Parathyroid adenoma (tissue), 2 donors: ENCODE measurements around the gene RER1.

Experiments
- H2AFZ ChIP-seq: fragments of 300-600 bp; sonication (generic); one replicate; pipeline ENCODE4 v1.7.0; 2017; ENCODE audit warnings: antibody characterized with exemption, mild to moderate bottlenecking
- H3K27ac ChIP-seq: fragments of 300-600 bp; sonication (generic); one replicate; pipeline ENCODE4 v1.7.0; 2017
- H3K27me3 ChIP-seq: fragments of 300-600 bp; sonication (generic); one replicate; pipeline ENCODE4 v1.7.0; 2017; ENCODE audit warnings: low read length; ENCODE audit not compliant: control insufficient read depth, insufficient read depth
- H3K36me3 ChIP-seq: fragments of 300-600 bp; sonication (generic); one replicate; pipeline ENCODE4 v1.7.0; 2017; ENCODE audit warnings: low read length; ENCODE audit not compliant: control insufficient read depth, insufficient read depth
- H3K4me1 ChIP-seq: fragments of 300-600 bp; sonication (generic); one replicate; pipeline ENCODE4 v1.7.0; 2017; ENCODE audit warnings: control low read depth
- H3K4me2 ChIP-seq: fragments of 300-600 bp; sonication (generic); one replicate; pipeline ENCODE4 v1.7.0; 2017; ENCODE audit warnings: low read length
- H3K4me3 ChIP-seq: fragments of 300-600 bp; sonication (generic); one replicate; pipeline ENCODE4 v1.7.0; 2017; ENCODE audit warnings: low read depth, low read length
- H3K79me2 ChIP-seq: fragments of 300-600 bp; sonication (generic); one replicate; pipeline ENCODE4 v1.7.0; 2017; ENCODE audit warnings: control low read depth
- H3K9ac ChIP-seq: fragments of 300-600 bp; sonication (generic); one replicate; pipeline ENCODE4 v1.7.0; 2017; ENCODE audit warnings: mild to moderate bottlenecking
- H3K9me3 ChIP-seq: fragments of 300-600 bp; sonication (generic); one replicate; pipeline ENCODE4 v1.7.0; 2017; ENCODE audit warnings: low read length; ENCODE audit not compliant: control insufficient read depth
- CTCF ChIP-seq: fragments of 300-600 bp; sonication (generic); IDR thresholded peaks from one replicate; pipeline ENCODE4 v1.7.0; 2017; ENCODE audit warnings: antibody characterized with exemption, mild to moderate bottlenecking
- donor health status: primary hyperparathyroidism.

The RER1 gene

GRCh38 chr1:2356911-2357845 is 34.5 kb upstream of the RER1 start:
- H3K4me3 ChIP-seq = no peak overlapping the region
- H3K27ac ChIP-seq = no peak overlapping the region
- no peaks in the 10 kb centered on the region for H3K79me2 ChIP-seq
- H3K27me3 ChIP-seq = no peaks in the 10 kb centered on the region
- no peak overlapping the region for H3K9ac ChIP-seq
- no peaks in the 10 kb centered on the region for H3K36me3 ChIP-seq
- no peak overlapping the region for H3K4me2 ChIP-seq
- no peaks in the 10 kb centered on the region for H3K4me1 ChIP-seq
- H3K9me3 ChIP-seq = no peaks in the 10 kb centered on the region
- no peak for TF ChIP-seq CTCF
- no peak overlapping the region for H2AFZ ChIP-seq

DNA sequence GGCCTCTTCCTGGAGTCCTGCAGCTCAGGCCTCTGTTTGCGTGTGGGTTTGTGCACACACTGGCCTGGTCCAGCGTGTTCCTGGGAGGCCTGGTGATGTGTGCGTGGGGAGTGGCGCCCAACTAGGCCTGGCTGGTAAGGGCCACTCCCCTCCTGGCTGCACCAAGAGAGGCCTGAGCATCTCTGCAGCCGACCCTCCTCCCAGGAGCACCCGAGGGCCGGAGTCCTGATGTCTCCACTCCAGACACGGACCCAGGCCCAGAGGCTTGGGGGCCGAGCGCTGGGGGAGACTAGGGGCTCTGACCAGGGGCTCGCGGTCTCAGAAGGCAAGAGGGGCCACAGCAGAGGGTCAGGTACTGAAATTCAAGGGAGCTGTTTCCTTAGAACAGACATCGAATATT is 33.6 kb upstream of the RER1 start:
- no peak overlapping the region for H3K27ac ChIP-seq
- H3K9me3 ChIP-seq = no peaks in the 10 kb centered on the region
- no peak overlapping the region for H3K4me2 ChIP-seq
- no peaks in the 10 kb centered on the region for H3K27me3 ChIP-seq
- no peak overlapping the region for H2AFZ ChIP-seq
- H3K4me1 ChIP-seq = no peaks in the 10 kb centered on the region
- no peak for TF ChIP-seq CTCF
- H3K79me2 ChIP-seq = no peaks in the 10 kb centered on the region
- H3K36me3 ChIP-seq = no peaks in the 10 kb centered on the region
- no peak overlapping the region for H3K9ac ChIP-seq
- no peak overlapping the region for H3K4me3 ChIP-seq

DNA sequence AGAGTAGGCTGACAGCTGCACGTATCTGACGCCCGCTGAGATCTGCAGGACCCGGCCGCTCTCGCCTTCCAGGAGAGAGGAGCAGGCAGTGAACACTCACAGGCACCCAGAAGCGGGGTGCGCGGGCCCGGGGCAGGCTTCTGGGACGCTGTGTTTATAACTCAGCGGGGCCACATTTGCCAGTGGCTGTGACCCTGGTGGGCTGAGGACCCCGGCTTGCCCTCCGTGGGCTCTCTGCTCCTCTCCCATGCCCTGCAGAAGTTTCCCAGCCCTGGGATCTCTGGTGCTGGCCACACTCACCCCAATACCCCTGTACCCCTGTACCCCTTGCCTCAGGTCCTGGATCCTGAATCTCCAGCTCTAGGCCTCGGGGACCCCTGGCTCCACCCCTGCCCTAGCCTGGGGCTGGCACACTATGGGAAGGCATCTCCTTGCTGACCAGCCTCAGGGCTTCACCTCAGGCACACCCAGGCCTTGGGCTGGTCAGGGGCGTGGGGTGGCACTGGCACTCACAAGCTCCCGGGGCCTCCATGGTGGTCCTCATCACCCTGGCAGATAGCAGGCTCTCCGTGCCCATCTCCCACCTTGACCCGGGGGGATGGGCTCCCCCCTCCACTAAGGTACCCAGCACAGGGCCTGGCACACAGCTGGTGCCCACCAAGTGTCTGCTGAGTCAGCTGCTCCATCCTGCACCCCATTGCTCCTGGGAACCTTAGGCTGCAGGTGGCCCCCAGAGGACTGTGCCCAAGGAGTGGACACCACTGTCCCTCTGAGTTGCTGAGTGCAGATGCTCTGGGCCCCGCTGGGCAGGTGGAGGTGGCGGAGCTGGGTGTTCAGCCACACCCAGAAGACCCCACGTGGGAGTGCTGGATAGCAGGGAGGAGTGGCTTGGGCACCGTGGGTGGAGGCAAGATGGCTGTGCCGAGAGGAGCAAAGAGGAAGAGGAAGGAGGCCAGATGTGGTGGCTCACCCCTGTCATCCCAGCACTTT is 32.7 kb upstream of the RER1 start:
- H2AFZ ChIP-seq = no peak overlapping the region
- H3K4me2 ChIP-seq = no peak overlapping the region
- H3K4me3 ChIP-seq = no peak overlapping the region
- H3K27me3 ChIP-seq = no peaks in the 10 kb centered on the region
- TF ChIP-seq CTCF = no peak
- H3K4me1 ChIP-seq = no peaks in the 10 kb centered on the region
- no peak overlapping the region for H3K27ac ChIP-seq
- H3K36me3 ChIP-seq = no peaks in the 10 kb centered on the region
- H3K9ac ChIP-seq = no peak overlapping the region
- H3K79me2 ChIP-seq = no peaks in the 10 kb centered on the region
- H3K9me3 ChIP-seq = no peaks in the 10 kb centered on the region

DNA sequence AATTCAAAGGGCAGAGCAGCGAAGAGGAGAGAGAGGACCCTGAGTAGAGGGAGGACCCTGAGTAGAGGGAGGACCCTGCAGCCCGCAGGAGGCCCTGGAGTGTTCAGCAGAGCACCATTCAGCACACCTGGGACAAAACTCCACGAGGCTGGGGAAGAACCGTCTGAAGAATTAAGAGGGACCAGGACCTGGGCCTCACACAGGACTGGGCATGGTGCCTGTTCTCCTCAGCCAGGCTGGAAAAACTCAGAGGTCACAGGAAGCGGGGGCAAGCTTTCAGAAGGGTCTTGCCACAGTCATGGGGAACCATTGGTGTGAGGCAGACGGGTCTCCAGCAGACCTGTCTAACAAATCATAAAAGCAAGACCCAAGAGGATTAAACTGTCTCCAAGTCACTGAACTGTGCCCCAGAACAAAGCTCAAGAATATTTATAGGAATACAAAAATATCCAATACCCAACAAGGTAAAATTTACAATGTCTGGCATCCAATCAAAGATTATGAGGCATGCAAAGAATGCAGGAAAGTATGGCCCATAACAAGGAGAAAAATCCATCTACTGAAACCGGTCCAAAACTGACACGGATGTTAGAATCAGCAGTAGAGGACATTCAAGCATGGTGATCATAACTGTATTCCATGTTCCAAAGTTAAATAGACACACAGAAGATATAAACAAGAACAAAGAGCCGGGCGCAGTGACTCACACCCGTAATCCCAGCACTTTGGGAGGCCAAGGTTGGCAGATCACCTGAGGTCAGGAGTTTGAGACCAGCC is 30.9 kb upstream of the RER1 start:
- Histone ChIP-seq H3K4me2 (no peak overlapping the region), H3K79me2 (no peaks in the 10 kb centered on the region), H3K27ac (no peak overlapping the region)

More for the DNA sequence above, 30.9 kb upstream of the RER1 start:
- no peak overlapping the region for H3K9ac ChIP-seq
- no peak for TF ChIP-seq CTCF
- H3K4me3 ChIP-seq = no peak overlapping the region
- no peaks in the 10 kb centered on the region for H3K27me3 ChIP-seq
- no peak overlapping the region for H2AFZ ChIP-seq
- H3K4me1 ChIP-seq = no peaks in the 10 kb centered on the region
- no peaks in the 10 kb centered on the region for H3K36me3 ChIP-seq
- no peaks in the 10 kb centered on the region for H3K9me3 ChIP-seq
